GM12875 (cell line): ENCODE measurements around the gene MYO7B.

Source experiments
- H3K4me3 ChIP-seq: one replicate; pipeline ENCODE4 v1.5.1; 2011; ENCODE audit warnings: low read depth, low read length, control low read depth
- CTCF ChIP-seq: IDR thresholded peaks from 2 replicates; pipeline ENCODE4 v1.5.1; 2011; ENCODE audit warnings: low read depth, mild to moderate bottlenecking, control low read depth, inconsistent platforms, low read length, moderate library complexity, borderline replicate concordance; ENCODE audit not compliant: insufficient read depth

MYO7B gene

GRCh38 chr2:127530245-127531140 is 5.0 kb upstream of the MYO7B start:
- H3K4me3 ChIP-seq = no peak overlapping the region
- TF ChIP-seq CTCF = no peak

- TF ChIP-seq CTCF = peak; percentile 12; the same call in 1 of the 2 replicates
- no peak overlapping the region for H3K4me3 ChIP-seq
These were observed 4.2 kb upstream of the MYO7B start for GRCh38 chr2:127531221-127531648.

GRCh38 chr2:127532296-127532695 is 3.2 kb upstream of the MYO7B start:
- no peak for TF ChIP-seq CTCF
- no peak overlapping the region for H3K4me3 ChIP-seq

GRCh38 chr2:127535918-127536317 is 435 bp downstream of the MYO7B start:
- H3K4me3 ChIP-seq = no peak overlapping the region
- TF ChIP-seq CTCF = no peak

GRCh38 chr2:127536707-127537541 is 1.4 kb downstream of the MYO7B start:
- no peak for TF ChIP-seq CTCF
- H3K4me3 ChIP-seq = no peak overlapping the region

GRCh38 chr2:127537644-127538043 is 2.2 kb downstream of the MYO7B start:
- TF ChIP-seq CTCF = no peak
- H3K4me3 ChIP-seq = no peak overlapping the region
